NCI-H345 treated with DMSO at 0.1 percent for 48 hours (cell line): ENCODE measurements around the gene SH3PXD2A.
"Not testable (repeated sequence)": the region's sequence is repeated elsewhere in the genome, so short reads cannot be mapped to it uniquely, and the experiment has no call there.

Experiments
- DNase-seq: peaks from one replicate; lab custom pipeline; 2025; ENCODE audit not compliant: unreplicated experiment; lab: John Stamatoyannopoulos, UW

The SH3PXD2A gene

GRCh38 chr10:103731026-103731425 lies 124.3 kb downstream of the SH3PXD2A start:
- not testable (repeated sequence) for DNase-seq

DNA sequence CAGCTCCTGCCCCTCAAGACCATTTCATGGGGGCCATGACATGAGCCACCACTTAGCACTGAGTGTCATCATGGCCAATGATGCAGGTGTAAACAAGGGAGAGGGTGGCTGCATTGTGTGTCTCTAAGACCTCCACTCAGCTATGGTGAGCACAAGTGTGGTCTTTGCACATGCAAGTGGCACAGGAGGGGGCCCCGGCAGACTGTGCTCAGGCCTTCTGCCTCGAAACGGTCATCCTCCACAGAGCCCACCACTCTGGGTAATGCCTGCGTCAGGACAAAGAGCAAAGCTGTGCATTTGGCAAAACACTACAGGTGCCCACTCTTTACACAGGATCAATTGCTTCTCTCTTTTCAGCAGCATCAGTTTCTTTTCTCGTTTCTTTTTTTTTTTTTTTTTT lies 125.5 kb downstream of the SH3PXD2A start:
- DNase-seq = no peak

DNA sequence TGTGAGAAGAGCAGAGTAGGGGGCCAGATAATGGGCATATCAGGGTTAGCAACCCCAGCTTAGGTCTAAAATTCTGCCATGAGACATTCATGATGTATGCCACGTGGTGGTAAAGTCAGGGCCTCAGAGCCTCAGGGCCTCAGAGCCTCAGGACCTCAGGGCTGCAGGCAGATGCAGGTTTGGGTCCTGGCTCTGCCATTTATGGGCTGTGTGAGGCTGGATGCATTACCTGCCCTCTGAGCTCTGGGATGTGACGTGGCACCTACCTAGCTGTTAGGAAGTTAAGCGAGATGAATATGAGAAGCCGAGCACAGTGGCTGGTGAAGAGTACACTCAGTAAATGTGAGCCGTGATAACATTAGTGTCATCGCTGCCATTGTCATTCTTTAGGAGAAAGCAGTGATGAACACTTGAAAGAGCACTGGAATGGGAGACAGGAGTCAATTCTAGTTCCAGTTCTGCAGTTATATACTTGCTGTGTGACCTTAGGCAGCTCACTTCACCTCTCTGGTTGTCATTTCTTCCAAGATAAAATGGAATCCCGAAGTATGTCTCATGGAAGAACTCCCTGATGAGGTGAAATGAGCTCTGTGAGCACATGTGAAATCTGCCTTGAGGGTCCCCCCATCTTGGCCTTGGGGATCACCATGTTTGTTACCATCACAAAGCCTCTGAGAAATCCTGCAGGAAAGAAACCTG lies 127.2 kb downstream of the SH3PXD2A start:
- no peak for DNase-seq

DNA sequence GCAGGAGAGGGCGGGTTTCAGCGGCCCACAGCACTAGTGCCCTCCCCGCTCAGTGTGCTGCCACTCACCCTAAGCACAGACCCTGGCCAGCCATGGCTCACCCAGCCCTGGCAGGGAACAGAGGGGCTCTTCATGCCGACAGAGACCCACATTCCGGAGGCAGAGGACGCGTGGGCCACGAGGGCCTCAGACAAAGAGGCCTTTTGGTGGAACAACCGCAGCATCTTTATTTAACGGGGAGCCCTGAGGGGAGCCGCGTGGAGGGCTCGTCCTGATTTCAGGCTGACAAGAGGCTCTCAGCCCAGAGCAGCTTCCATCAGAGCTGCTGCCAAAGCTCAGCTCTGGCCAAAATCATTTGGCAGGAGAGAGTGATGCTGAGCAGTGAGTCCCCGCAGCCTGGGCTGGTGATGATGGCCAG lies 127.8 kb downstream of the SH3PXD2A start:
- DNase-seq = no peak

DNA sequence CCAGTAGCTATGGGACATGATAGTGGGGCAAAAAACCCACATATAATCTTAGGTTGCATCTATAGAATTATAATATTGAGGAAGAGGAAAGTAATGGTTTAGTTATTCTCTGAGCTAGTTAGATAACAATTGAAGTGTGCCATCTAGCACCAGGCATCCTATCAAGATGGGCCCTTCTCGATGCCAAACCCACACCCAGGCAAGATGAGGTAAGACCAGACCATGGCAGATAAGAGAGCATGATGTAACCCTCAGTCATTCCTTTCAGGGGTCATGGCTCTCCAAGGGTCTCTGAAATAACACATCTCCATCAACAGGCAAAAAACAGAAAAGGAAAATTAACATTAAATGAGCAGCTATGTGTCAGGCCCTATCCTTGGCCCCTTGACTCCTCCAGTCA lies 128.7 kb downstream of the SH3PXD2A start:
- no peak for DNase-seq

- no peak for DNase-seq
Observed at GRCh38 chr10:103725242-103725641, 130.1 kb downstream of the SH3PXD2A start.

GRCh38 chr10:103724771-103725170 lies 130.6 kb downstream of the SH3PXD2A start:
- DNase-seq = no peak

GRCh38 chr10:103724074-103724473 lies 131.3 kb downstream of the SH3PXD2A start:
- DNase-seq = no peak

DNA sequence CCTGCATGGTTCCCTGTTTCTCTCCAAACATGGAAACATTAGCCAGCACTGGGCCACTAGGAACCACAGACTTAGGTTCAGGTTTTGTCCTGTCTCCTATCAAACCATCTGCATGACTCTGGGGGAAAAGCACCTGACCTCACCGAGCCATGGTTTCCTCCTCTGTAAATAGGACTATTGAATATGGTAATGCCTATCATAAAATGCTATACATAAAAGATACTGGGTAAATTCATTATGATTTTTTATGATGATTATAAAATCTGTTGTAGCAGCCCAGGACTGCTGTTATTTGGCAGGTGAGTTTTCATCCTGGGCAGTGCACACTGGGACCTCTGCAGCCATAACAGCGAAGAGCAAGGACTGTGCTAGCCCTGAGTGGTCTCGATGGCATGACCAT lies 131.8 kb downstream of the SH3PXD2A start:
- no peak for DNase-seq

- no peak for DNase-seq
Observed at GRCh38 chr10:103722632-103723031, 132.7 kb downstream of the SH3PXD2A start.

- DNase-seq = no peak
Observed at GRCh38 chr10:103720964-103721335, 134.4 kb downstream of the SH3PXD2A start.

GRCh38 chr10:103720328-103720963 lies 134.9 kb downstream of the SH3PXD2A start:
- DNase-seq = no peak

GRCh38 chr10:103719036-103719435 lies 136.3 kb downstream of the SH3PXD2A start:
- no peak for DNase-seq

DNA sequence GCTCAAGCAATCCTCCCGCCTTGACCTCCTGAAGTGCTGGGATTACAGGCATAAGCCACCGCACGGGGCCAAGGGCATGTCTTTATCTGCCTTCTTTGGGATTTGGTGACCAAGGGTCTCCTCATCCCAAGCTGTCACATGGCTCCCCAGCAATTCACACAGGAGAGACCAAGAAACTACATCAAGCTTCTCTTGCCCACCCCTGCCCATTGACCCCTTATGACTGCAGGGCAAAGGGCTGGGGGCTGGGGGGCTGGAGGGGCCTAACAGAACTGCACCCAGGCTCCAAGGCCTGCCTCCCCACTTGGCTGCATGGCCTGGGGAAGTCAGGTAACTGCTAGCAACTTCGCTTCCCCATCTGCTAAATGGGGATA lies 137.1 kb downstream of the SH3PXD2A start:
- DNase-seq = no peak

DNA sequence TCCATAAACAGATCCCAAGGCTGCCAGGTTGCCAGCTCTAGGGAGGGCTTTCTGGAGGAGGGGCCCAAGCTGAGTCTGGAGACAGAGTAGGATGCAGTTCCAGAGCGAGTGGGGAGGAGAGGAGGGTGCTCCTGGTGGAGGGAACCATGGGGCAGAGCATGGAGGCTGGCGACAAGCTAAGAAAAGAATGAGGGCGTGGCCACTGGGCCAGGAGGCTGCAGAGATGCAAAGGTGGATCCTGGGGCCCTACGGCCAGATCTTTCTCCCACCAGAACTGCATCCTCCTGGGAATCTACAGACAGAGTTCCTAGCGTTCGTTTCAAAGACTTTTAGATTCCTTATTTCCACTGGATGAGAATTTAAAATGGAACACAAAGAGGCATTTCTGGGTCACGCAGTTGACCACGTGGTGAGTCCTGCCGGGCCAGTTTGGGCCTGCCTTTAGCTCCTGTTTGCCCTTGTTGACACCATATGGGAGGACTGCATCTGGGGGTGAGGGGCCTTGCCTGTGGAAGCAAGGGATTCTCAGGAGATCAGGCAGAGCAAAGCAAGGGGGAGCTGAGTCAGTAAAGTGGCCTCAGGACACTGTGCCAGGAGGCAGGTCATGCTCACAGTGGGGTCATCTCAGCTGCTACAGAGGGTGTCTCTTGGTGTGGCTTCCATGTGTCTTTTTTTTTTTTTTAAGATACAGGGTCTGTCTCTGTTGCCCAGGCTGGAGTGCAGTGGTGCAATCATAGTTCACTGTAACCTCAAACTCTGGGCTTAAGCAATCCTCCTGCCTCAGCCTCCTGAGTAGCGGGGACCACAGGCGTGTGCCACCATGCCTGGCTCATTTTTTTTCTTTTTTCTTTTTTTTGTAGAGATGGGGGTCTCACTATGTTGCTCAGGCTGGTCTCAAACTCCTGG lies 137.8 kb downstream of the SH3PXD2A start:
- no peak for DNase-seq

GRCh38 chr10:103716206-103717160 lies 138.9 kb downstream of the SH3PXD2A start:
- DNase-seq = no peak

GRCh38 chr10:103715430-103715829 lies 139.9 kb downstream of the SH3PXD2A start:
- no peak for DNase-seq

DNA sequence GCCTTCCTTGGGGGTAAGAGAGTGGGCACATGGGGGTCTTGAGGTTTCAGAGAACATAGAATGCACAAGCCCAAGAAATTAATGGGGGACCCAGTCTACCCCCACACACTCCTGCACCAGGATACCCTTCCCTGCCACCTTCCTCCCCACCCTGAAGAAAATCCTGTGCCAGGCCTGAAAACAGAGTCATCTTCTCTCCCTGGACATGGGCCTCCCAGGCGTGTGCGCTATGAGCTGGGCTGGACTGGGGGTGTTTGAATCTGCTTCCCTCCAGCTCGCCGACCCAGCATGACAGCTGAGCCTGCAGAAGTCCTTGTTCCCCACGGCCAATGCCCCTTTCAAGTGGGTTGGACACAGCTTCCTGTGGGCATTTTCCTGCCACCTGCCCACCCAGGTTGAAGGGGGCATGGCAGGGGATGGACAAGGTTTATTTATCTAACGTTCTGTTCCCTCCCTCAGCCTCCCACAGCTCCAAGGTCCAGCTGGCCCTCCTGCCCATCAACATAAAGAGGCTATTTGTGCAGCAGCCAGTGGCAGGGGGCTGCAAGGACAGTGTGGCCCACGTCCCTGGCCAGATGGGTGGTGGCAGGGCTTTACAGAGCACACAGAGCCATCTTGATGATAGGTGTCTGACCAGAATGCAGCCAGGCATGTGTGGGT lies 141.0 kb downstream of the SH3PXD2A start:
- no peak for DNase-seq

- no peak for DNase-seq
Observed at GRCh38 chr10:103713676-103714075, 141.7 kb downstream of the SH3PXD2A start.

GRCh38 chr10:103712898-103713498 lies 142.4 kb downstream of the SH3PXD2A start:
- peak; percentile 51 for DNase-seq
